GM21737 (cell line): Measurements from ENCODE around the gene IQCN.

ENCODE experiments used
- ATAC-seq: cut with Tn5 transposase; IDR thresholded peaks from one replicate; pipeline ENCODE4 v1.9.1; 2021; ENCODE audit warnings: mild to moderate bottlenecking, moderate library complexity; ENCODE audit not compliant: unreplicated experiment

IQCN gene

DNA sequence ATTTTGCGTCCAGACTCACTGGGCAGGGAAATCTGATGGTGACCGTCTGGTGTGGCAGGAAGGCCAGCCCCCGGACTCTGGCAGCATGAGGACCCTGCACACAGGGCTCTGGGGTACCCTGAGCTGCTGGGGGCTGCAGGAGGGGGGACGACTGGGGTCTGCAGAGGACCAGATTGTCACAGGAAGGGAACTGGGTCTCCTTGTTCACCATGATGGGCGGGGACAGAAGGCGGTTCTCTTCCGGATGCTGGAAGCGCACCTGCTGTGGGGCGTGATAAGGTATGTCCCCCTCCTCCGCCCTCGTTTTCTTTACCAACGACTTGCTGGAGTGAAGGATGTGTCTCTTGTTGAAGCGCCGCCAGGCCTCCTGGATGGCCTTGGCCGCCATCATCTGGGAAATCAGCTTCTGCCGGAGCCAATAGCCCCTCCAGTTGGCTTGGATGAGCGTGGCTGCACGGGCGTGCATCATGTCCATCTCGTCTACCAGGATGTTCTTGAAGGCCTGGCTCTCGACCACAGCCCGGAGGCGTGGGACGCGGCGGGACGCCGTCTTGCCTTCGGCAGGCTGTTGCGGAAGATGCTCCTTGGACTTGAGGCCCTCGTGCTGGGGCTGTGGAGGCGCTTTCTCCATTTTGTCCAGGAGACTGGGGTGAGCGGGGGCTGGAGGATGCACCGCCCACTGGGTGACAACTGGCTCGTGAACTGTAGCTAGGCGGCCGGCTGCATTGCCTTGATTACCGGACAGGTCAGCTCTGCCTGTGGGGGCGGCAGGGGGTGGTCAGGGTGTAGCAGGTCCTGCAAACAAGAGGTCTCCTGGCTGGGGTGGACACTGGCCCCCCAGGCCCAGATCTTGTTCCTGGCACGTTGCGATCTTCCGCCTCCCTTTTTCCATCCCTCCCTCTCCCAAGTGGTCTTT lies 7.2 kb downstream of the IQCN start:
- no peak for ATAC-seq

DNA sequence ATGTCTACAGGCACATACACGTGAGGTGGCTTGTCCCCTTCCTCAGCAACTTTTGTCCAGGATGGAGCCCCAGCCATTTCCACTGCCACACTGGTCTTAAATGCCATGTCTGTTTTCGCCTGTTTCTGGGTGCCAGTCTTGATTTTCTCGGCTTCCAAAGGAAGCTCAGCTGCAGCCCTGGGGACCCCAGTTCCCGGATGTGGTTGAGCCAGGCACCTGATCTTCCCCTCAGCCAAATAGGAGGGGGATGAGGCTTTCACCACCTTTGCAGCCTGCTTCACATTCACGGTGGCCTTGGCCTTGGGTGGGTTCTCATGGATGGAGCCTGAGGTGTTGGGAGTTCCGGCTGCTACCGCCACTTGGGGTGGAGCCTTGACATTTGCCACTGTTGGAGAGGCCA lies 8.7 kb downstream of the IQCN start:
- no peak for ATAC-seq

DNA sequence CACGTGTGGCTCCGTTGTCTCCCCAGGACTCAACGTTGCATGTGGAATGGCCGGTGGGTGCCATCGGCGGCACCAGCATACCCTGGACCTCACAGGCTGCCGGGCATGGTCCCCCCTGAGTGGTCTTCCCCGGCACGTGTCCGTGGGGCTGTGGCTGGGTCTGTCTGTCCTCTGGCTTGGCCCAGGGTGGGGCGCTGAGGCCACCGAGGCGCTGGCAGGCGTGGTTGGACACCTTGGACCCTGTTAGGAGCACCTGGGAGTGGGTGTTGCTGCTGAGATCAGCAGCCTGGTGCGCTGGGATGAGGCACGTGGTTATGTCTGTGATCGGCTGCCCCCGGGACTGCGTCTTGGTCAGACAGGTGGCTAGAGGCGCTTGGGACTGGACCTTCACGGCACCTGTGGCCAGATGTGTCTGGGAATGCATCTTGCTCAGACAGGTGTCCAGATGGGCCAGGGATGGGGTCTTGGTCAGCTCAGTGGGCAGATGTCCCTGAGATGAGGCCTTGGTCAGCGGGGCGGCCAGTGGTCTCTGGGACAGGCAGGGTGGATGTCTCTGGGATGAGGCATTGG lies 9.2 kb downstream of the IQCN start:
- ATAC-seq, result no peak

DNA sequence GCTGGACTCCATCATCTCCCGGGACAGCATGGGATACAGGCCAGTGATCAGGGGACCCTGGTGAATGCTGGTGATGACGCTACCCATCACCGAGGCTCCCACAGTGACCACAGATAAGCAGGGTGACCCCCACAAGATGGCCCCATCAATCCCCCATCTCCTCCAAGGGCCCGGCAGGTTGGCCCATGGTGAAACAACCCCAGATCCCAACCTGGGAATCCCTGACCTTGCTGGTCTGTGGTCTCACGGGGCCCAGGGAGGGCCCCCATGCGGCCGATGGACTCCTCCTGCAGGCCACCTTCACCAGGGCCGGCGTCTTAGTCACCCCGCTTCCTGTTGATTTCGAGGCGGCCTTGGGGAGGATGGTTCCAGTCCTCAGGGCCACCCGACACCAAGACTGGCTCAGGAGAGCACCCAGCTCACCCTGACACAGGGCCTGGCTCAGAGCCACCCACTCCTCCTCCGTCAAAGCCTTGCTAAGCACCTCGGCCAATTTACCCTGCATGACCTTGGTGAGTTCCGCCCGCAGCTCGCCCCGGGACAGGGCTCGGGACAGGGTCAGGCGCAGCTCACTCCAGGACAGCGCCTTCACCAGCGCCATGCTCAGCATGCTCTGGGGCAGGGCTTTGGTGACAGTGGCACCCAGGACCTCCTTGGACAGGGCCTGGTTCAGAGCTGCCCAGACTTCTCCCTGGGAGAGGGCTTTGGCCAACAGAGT lies 10.0 kb downstream of the IQCN start:
- ATAC-seq, result no peak

DNA sequence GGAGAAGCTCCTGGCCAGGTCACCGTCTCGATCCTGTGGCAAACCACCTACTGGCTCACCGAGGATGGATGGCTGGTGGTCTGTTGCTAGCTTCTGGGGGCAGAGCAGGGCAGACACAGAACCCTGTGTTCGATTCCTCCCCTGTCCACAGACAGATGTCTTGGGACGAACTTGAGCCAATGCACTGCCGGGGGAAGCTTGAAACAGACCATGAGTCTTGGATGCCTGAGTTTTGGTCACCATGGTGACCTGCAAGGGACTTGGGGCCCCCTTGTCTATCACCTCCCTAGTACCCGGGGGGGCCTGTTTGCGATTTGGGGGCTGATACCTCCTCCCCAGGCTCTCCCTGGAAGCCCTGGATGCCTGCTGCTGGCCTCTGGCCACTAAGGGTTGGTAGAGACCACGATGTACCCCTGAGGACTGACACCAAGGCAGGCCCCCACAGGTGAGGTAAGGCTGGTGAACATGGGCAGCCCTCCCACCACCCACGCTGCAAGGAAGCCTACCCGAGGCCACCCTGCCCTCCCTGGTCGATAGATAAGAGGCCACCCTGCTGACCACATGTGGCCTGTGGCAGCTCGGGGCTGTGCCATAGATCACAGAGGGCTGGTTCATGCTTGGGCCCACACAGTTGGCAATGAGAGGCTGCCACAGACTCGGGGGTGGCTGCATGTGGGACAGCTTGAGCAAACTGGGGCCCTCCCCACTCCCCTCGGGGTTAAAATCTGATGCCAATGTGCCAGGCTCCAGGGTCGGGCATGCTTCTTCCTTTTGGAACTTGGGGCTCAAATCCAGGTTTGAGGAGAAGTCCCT lies 10.7 kb downstream of the IQCN start:
- ATAC-seq, result no peak

DNA sequence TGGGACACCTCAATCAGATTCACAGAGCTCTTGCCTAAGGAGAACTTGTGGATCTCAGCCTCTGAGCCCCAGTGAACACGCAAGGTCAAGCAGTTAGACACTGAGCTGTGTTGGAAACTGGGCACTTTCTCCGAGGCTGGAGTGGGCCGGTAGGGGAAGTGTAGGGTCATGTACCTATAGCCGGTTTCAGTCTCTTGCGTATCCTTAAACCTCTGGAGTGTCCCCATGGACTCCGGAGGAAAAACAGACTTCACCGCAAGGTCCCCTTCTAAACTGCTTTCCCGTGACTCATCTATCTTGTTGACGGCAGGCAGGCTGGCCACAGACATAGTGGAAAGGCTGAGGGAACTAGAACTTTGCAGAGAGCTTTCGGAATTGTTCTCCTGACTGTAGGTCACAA lies 11.3 kb downstream of the IQCN start:
- ATAC-seq, result no peak

DNA sequence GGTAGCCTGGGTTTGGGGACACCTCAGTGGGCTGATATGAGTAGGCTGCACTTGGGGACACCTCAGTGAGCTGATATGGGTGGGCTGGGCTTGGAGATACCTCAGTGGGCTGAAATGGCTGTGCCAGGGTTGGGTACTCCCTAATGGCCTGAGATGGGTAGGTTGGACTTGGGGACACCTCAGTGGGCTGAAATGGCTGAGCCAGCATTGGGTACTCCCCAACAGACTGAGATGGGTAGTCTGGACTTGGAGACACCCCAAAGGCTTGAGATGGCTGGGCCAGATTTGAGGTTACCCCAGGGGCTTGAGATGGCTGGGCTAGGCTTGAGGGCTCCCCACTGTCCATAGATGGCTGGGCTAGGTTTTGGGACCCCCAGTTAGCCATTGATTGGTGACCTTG lies 12.1 kb downstream of the IQCN start:
- ATAC-seq, result no peak

DNA sequence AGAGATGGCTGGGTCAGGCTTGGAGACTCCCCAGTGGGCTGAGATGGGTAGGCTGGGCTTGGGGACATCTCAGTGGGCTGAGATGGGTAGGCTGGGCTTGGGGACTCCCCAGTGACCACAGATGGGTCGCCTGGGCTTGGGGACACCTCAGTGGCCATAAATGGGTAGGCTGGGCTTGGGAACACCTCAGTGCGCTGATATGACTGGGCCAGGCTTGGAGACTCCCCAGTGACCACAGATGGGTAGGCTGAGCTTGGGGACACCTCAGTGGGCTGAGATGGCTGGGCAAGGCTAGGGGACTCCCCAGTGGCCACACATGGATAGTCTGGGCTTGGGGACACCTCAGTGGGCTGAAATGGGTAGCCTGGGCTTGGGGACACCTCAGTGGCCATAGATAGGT lies 12.8 kb downstream of the IQCN start:
- no peak for ATAC-seq

DNA sequence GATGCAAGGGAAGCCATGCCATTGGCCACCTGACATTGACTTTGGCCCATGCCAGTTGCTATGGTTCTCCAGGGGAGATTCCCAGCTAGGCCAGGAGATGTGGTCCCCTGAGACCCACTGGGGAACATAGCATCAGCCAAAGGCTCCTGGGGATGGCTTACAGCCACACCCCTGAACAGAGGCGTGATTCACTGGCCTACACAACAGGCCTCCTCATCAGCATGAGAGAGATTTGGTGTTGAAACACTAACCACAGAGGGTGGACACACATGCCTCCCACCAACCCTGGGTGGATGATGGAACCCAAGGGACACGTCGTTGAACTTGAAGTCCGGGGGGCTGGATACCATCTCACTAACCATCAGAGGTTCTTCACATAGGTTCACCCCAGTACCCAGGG lies 14.4 kb downstream of the IQCN start:
- ATAC-seq, result no peak

DNA sequence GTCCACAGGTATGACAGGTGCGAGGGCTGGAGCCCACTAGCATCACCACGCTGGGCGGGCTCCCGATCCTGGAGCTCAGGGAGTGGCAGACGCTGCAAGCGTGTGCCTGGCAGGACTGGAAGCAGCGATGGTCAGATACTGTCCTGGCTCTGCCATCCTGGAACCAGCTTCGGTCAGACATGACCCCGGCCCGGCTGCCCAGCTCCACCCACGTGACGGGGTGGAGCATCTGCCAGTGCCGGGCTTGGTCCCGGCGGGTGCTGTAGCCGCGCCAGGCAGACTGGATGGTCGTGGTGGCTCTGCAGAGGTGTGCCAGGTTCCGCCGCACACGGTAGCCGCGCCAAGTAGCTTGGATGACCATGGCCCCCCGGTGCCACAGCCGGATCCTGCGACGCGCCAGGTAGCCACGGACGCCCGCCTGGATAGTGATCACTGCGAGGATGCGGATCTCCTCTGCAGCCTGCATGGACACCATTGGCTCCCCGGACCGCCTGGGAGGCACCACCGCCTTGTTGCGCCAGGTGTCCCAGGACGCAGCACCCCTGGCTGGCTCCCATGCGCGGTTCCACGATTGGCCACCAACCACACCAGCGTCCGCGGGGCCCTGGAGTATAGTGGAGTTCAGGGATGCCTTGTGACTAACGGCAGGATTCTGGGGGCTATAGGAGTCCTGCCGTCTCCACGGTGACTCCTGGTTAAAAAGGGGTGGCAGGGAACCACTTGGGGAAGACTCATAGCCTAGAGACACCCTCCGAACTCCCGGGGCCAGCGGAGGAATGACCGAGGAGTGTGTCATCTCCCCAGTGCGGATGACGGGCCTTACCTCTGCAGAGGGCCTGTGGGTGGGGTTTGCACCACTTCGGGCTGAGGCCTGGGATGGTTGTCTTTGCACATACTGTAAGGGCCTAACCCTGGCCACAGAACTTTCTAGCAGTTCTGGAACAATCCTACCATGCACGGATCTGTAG lies 16.5 kb downstream of the IQCN start:
- no peak for ATAC-seq

DNA sequence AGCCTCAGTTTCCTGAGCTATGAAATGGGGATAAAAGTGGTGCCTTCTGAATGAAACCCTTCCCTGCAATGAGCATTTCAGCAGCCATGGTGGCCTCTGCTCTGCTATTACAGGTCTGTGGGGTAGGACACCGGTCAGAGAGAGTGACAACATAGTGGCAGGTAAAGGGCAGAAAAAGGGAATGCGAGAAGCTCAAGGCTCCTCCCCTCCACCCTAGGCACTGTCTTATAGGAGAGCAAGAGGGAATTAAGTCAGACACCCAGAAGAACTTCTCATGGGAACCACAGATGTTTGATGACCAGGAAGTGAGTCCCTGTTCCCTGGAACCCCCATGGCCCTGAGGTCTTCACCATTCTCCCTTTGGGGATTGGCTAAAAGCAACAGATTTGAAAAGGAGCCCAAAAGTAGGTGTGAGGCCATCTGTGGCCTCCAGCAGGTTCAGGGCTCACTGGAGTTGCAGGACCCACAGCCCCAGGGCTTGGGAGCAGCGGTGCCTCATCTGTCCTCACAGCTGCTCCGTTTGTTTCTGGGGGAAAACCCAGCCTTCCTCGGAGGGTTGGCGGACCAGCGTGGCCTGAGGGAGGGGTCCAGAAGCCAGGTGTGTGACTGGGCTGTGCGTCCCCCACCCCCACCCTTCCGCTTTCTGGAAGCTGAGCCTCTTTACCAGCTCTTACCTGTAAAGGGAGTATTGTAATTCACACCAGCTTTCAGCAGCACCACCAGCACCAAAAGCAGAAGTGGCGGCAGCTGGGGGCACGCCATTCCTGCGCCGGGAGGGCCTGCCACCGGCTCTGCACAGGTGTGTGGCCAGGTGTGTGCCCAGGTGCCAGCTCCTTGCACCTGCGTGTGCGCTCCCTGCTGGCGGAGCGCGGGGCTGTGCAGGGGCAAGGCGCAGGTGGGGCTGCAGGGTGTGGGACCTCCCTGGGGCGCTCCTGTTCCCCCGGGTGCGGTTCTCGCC lies 19.4 kb downstream of the IQCN start:
- ATAC-seq, result no peak

DNA sequence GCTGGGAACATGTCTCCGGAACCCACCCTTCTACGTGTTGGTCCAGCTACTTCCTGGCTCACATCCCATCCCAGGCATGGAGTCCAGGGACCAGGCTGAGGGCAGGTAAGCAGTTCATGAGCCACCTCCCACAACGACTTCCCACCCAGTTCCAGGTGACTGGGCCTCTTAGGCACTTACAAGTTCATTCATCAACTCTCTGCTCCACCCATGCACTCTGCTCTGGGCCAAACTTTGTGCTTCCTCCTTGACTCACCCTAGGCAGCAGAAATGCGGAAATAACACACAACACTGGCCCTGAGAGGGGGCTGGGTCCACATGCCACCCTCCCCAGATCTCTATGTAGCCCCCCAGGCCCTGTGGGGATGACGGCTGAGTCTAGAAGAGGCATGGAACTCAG lies 20.5 kb downstream of the IQCN start:
- ATAC-seq, result no peak

DNA sequence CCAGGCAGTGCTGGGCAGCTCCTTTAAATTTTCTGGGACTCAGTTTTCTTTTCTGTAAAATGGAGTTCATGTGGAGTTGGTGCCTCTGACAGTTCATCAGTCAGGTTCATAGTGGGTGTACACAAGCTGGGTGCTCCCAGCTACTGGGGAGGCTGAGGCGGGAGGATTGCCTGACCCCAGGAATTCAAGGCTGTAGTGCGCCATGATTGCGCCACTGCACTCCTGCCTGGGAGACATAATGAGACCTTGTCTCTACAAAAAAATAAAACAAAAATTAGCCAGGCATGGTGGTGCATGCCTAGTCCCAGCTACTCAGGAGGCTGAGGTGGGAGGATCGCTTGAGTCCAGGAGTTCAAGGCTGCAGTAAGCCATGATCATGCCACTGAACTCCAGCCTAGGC lies 21.1 kb downstream of the IQCN start:
- ATAC-seq, result no peak

DNA sequence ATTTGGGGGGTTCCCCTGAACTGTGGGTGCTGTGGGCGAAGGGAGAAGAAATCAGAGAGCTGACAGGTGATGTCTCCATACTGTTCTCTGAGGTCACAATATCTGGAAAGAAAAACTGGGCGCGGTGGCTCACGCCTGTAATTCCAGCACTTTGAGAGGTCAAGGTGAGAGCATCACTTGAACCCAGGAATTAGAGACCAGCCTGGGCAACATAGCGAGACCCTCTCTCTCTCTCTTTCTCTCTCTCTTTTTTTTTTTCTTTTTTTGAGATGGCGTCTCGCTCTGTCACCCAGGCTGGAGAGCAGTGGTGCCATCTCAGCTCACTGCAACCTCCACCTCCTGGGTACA lies 21.9 kb downstream of the IQCN start:
- no peak for ATAC-seq

DNA sequence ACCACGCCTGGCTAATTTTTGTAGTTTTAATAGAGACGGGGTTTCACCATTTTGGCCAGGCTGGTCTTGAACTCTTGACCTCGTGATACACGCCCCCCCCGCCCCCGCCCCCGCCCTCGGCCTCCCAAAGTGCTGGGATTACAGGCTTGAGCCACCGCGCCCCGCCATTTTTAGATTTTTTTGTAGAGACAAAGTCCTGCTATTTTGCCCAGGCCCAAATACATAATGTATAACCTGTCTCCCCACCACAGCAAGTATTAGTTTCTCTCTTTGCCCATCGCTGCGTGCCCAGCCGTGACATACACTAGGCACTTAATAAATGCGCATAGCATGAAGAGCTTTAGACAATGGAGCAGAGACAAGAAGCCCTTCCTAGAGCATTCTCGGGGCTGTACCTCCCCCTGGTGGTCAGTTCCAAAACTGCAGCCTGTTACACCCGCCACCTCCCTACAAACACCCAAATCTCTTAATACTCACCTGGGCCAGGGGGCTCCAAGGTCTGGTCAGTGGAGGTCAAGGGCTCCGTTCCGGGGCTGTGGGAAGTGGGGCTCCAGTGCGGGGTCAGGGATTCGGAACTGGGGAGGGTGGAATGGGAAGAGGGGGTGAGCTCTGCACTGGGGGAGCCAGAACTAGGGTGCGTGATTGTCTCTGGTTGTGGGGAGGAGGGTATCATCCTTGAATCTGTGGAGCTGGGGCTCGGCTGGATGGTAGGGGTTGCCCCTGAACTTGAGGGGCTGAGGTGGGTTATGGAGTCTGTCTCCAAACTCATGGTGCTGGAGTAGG lies 22.5 kb downstream of the IQCN start:
- no peak for ATAC-seq

DNA sequence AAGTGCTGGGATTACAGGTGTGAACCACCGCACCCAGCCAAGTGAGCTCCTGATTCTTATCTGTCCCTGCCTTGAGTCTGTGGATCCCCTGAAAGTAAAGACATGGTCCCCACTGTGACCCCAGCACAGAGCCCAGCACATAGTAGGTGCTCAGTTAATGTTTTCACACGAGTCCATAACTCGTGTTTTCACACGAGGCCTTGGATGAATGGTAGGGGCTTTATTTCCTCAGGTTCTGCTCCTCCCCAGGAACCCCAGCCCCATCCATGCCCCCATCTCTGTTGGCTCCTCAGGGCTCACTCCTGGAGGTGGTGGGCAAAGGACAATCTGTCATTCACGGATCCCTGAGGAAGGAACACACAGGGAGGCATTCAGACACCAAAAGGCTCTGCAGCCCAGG lies 24.4 kb downstream of the IQCN start:
- no peak for ATAC-seq

DNA sequence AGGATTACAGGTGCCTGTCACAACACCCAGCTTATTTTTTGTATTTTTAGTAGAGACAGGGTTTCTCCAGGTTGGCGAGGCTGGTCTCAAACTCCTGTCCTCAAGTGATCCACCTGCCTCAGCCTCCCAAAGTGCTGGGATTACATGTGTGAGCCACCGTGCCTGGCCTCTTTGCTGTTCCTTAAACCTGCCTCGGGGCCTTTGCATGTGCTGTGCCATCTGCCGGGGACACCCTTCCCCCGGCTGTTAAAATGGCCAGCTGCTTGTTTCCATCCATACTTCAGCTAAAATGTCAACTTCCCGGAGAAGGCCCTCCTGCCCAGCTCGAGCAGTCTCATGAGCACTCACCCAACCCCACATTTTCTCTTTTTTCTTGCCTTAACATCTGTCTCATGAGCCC lies 29.0 kb downstream of the IQCN start:
- no peak for ATAC-seq

DNA sequence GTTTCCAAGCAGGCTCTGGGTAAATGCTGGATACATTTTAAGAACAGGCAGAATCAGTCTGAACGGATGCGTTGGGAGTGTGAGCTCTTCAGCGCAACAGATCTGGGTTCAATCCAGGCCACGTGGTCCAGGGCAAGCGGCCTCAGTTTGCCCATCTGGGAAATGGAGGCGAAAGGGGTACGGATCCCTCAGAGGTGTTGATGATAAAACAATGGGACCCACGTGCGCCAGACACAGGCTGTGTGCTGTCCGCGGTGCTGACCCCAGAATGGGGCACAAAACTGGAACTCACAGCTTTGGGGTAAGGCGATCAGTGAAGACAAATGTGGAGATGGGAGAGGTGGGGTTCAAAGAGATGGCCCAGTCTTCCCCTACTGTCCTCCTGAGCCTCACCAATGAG lies 34.9 kb downstream of the IQCN start:
- no peak for ATAC-seq
